GM18511 (cell line): ENCODE results near the gene MT1F.

Experiments
- ATAC-seq: cut with Tn5 transposase; IDR thresholded peaks from one replicate; pipeline ENCODE4 v1.9.1; 2021; ENCODE audit warnings: mild to moderate bottlenecking, moderate library complexity; ENCODE audit not compliant: unreplicated experiment

MT1F gene

GRCh38 chr16:56625140-56625942 lies 32.4 kb upstream of the MT1F start, which contains the start of gene MT1E:
MT1E (plus strand) TSS chr16:56625781; CDS start chr16:56625852, 71 bp downstream.
- peak; percentile 66 for ATAC-seq

GRCh38 chr16:56625943-56626654 lies 31.7 kb upstream of the MT1F start:
- ATAC-seq, result peak; percentile 12

- ATAC-seq, result no peak
Measured at GRCh38 chr16:56626685-56627084, 31.1 kb upstream of the MT1F start.

- ATAC-seq, result no peak
Measured at GRCh38 chr16:56628486-56629350, 29.0 kb upstream of the MT1F start.

GRCh38 chr16:56629531-56629930 lies 28.2 kb upstream of the MT1F start:
- no peak for ATAC-seq

- ATAC-seq, result peak; percentile 86
Measured at GRCh38 chr16:56630134-56630533, 27.6 kb upstream of the MT1F start.

- no peak for ATAC-seq
Measured at GRCh38 chr16:56631197-56631596, 26.6 kb upstream of the MT1F start.

- no peak for ATAC-seq
Measured at GRCh38 chr16:56631832-56632155, 26.0 kb upstream of the MT1F start.

- ATAC-seq, result no peak
Measured at GRCh38 chr16:56632156-56632847, 25.5 kb upstream of the MT1F start, which contains the start of gene MT1M. MT1M (plus strand) TSS chr16:56632659; CDS start chr16:56632732, 73 bp downstream.

- ATAC-seq, result no peak
Measured at GRCh38 chr16:56632848-56633365, 24.9 kb upstream of the MT1F start.

- ATAC-seq, result no peak
Measured at GRCh38 chr16:56633535-56633934, 24.2 kb upstream of the MT1F start.

GRCh38 chr16:56634715-56635440 lies 22.9 kb upstream of the MT1F start:
- ATAC-seq, result no peak

- ATAC-seq, result no peak
Measured at GRCh38 chr16:56635441-56635967, 22.3 kb upstream of the MT1F start.

GRCh38 chr16:56636616-56637413 lies 20.9 kb upstream of the MT1F start:
- ATAC-seq, result no peak

GRCh38 chr16:56637814-56638750 lies 19.7 kb upstream of the MT1F start, which contains the start of gene MT1A:
MT1A (plus strand) TSS chr16:56638666; CDS start chr16:56638739, 73 bp downstream.
- no peak for ATAC-seq

GRCh38 chr16:56639045-56639444 lies 18.7 kb upstream of the MT1F start:
- ATAC-seq, result no peak

GRCh38 chr16:56640076-56640475 lies 17.7 kb upstream of the MT1F start:
- no peak for ATAC-seq
